Type B pancreatic cell (in vitro differentiated cells): ENCODE results near the gene COPS9. TPM values are rescaled to one million over a fixed set of nuclear protein-coding genes. Genes with fewer than 3 reads are reported as not detected.

ENCODE experiments used
- DNase-seq: peaks from one replicate; pipeline ENCODE4 v3.0.0; 2021; ENCODE audit warnings: mixed read lengths; ENCODE audit not compliant: unreplicated experiment; ENCODE audit errors: extremely low spot score
- H3K27ac Mint-ChIP-seq: 2 replicates; pipeline ENCODE4 v1.8.0; 2021; ENCODE audit warnings: mild to moderate bottlenecking, mixed read lengths
- H3K27me3 Mint-ChIP-seq: 2 replicates; pipeline ENCODE4 v1.8.0; 2021; ENCODE audit warnings: mixed read lengths
- H3K36me3 Mint-ChIP-seq: 2 replicates; pipeline ENCODE4 v1.8.0; 2021; ENCODE audit warnings: mixed read lengths
- H3K4me1 Mint-ChIP-seq: one replicate; pipeline ENCODE4 v1.8.0; 2021; ENCODE audit warnings: mixed read lengths; ENCODE audit not compliant: unreplicated experiment
- H3K4me3 Mint-ChIP-seq: 2 replicates; pipeline ENCODE4 v1.8.0; 2021; ENCODE audit warnings: mild to moderate bottlenecking, mixed read lengths
- H3K9me3 Mint-ChIP-seq: 2 replicates; pipeline ENCODE4 v1.8.0; 2021; ENCODE audit warnings: mixed read lengths
- CTCF ChIP-seq: fragments of 200-600 bp; sonication (generic); conservative IDR thresholded peaks from 2 replicates; pipeline ENCODE4 v1.5.0; 2021; ENCODE audit warnings: antibody characterized with exemption, mild to moderate bottlenecking
- total RNA-seq: library from RNA; stranded (reverse); gene quantifications from 2 replicates; pipeline ENCODE4 v1.2.1, GENCODE V29; 2021; ENCODE audit warnings: low replicate concordance

The COPS9 gene
- total RNA-seq, 1 donor from 2014 or later, result 131 TPM

- TF ChIP-seq CTCF, result no peak
- no peaks in the 10 kb centered on the region for H3K36me3 Mint-ChIP-seq
- no peak overlapping the region for H3K4me3 Mint-ChIP-seq
- no peak for DNase-seq
- peaks cover 15% of the 10 kb centered on the region for H3K4me1 Mint-ChIP-seq
- no peak overlapping the region for H3K27ac Mint-ChIP-seq
- H3K9me3 Mint-ChIP-seq, result no peaks in the 10 kb centered on the region
- H3K27me3 Mint-ChIP-seq, result peaks cover 40% of the 10 kb centered on the region
Observed at GRCh38 chr2:240172071-240172895, 36.2 kb upstream of the COPS9 start.

GRCh38 chr2:240170883-240171282 lies 34.8 kb upstream of the COPS9 start:
- H3K27ac Mint-ChIP-seq, result no peak overlapping the region
- H3K9me3 Mint-ChIP-seq, result no peaks in the 10 kb centered on the region
- TF ChIP-seq CTCF, result no peak
- H3K4me3 Mint-ChIP-seq, result no peak overlapping the region
- H3K4me1 Mint-ChIP-seq, result peaks cover 15% of the 10 kb centered on the region
- H3K27me3 Mint-ChIP-seq, result peaks cover 31% of the 10 kb centered on the region
- no peak for DNase-seq
- H3K36me3 Mint-ChIP-seq, result no peaks in the 10 kb centered on the region

- H3K4me3 Mint-ChIP-seq, result no peak overlapping the region
- no peaks in the 10 kb centered on the region for H3K9me3 Mint-ChIP-seq
- peaks cover 15% of the 10 kb centered on the region for H3K4me1 Mint-ChIP-seq
- TF ChIP-seq CTCF, result peak; percentile 35
- no peak overlapping the region for H3K27ac Mint-ChIP-seq
- DNase-seq, result no peak
- H3K36me3 Mint-ChIP-seq, result no peaks in the 10 kb centered on the region
- peaks cover 31% of the 10 kb centered on the region for H3K27me3 Mint-ChIP-seq
Observed at GRCh38 chr2:240170354-240170735, 34.2 kb upstream of the COPS9 start.

DNA sequence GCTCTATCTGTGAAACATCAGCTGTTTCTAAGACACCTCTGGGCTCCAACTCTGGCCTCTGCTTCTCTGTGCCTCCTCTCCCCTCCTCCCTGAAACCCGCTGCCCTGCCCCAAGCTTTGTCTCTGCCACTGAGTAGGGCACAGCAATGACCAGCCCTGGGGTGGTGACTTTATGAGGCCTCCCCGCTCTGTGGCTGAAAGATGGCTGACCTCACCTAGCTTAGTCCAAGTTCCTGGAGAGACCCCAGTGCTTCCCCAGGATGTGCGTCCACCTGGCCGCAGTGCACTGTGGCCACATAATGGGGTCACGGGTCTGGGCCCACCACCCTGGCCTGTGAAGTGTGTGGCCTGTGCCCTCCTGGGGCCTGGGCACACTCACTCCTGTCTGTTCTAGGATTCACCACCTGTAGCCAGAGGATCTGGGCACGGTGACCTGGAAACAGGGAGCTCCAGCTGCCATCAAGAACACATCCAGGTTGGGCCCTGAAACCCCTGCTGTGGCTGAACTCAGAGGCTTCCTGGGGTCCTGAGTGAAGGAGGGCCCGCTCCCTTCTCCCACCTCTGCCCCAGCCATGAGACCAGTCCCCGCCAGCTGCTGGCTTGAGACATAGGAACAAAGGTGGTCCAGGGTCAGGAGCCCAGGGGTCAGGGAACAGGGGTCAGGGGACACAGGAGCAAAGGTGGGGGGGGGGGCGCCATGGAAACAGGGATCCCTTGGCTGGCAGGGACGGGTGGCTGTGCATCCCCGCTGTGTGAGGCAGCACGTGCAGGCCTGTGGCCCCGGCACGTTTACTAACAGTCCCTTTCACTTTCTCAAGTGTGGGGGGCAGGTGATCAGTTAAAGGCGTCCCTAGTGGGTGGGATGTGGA lies 33.6 kb upstream of the COPS9 start:
- Mint-ChIP-seq H3K36me3 (no peaks in the 10 kb centered on the region), H3K27me3 (peaks cover 33% of the 10 kb centered on the region), H3K27ac (no peak overlapping the region), H3K9me3 (no peaks in the 10 kb centered on the region), H3K4me3 (no peak overlapping the region), H3K4me1 (peaks cover 15% of the 10 kb centered on the region)
- TF ChIP-seq CTCF, result no peak
- DNase-seq, result no peak

DNA sequence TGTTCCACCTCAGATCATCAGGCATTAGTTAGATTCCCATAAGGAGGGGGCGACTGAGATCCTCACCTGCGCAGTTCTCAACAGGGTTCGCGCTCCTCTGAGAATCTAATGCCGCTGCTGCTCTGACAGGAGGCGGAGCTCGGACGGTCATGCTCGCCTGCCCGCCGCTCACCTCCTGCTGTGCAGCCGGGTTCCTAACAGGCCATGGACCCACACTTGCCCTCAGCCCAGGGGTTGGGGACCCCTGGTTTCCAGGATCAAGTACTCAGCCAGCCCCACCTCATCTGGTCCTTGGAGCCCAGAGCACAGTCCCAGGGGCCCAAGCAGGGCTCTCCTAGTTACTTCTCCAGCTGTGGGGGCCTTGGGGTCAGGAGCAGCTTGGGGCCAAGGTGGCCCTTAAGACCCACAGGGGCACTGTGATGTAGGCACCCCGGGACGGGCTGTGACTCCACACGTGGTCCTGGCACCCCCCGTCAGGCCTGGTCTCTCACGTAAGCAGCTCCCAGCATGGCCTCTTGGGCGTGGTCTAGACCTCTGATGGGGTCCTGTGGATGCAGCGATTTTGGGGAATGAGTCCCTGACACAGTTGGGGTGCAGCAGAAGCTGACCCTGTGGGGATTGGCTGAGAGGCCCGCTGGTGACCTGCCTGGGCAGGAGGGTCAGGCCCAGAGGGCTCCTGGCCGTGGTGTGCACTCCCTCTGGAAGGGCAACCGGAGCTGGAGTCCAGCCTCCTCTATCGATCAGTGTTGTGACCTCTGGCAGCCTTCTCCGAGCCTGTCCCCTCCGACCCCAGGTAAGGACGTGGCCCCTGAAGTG lies 32.6 kb upstream of the COPS9 start:
- no peak for TF ChIP-seq CTCF
- DNase-seq, result no peak
- Mint-ChIP-seq H3K4me3 (no peak overlapping the region), H3K27ac (no peak overlapping the region), H3K36me3 (no peaks in the 10 kb centered on the region), H3K27me3 (peaks cover 34% of the 10 kb centered on the region), H3K4me1 (peaks cover 15% of the 10 kb centered on the region), H3K9me3 (no peaks in the 10 kb centered on the region)
